ENCODE data around the gene PKMYT1.

DNA sequence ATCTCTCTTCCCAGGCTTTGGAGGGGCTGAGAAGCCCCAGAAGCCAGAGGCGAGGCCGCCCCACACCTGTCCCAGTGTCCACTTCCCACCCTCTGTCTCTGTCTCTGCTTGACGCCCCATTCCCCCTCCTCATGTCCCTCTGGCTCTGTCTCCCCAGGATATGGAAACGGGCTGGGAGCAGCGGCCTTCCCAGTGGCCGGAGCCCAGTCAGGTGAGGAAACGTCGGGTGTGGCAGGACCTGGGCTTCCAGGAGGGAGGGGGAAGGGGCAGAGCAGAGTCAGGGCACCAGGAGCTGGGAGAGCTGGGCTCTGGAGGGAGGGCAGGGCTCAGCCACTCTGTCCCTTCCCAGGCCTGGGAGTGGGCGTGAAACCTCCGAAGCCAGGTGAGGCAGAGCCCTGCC is 10.6 kb upstream of the PKMYT1 start:
- no peak for TF ChIP-seq EZH2 (IDR thresholded peaks at IDR 0.05; ENCODE audit: borderline replicate concordance, low read length)
- TF ChIP-seq, protein P1, sequence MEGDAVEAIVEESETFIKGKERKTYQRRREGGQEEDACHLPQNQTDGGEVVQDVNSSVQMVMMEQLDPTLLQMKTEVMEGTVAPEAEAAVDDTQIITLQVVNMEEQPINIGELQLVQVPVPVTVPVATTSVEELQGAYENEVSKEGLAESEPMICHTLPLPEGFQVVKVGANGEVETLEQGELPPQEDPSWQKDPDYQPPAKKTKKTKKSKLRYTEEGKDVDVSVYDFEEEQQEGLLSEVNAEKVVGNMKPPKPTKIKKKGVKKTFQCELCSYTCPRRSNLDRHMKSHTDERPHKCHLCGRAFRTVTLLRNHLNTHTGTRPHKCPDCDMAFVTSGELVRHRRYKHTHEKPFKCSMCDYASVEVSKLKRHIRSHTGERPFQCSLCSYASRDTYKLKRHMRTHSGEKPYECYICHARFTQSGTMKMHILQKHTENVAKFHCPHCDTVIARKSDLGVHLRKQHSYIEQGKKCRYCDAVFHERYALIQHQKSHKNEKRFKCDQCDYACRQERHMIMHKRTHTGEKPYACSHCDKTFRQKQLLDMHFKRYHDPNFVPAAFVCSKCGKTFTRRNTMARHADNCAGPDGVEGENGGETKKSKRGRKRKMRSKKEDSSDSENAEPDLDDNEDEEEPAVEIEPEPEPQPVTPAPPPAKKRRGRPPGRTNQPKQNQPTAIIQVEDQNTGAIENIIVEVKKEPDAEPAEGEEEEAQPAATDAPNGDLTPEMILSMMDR (conservative IDR thresholded peaks at IDR 0.05 in 1 of 2, IDR thresholded peaks at IDR 0.05 in 1 of 2; ENCODE audit: extremely low read depth in 1 of 2, insufficient read depth in 1 of 2, low read depth in 1 of 2, low read length in 2 of 2) = no peak

All from mammary epithelial cell (primary cell).